Measurements from ENCODE around the gene CLDN6.

CLDN6 gene

GRCh38 chr16:3009568-3010390 lies 8.2 kb downstream of the CLDN6 start:
- H3K9me3 ChIP-seq (ENCODE audit: insufficient read depth, low read depth, low read length) = no peaks in the 10 kb centered on the region
- H3K79me1 ChIP-seq (ENCODE audit: low read length) = peaks cover 45% of the 10 kb centered on the region
- H3K23ac ChIP-seq (ENCODE audit: low read length) = no peak overlapping the region
- no CpG with 5 or more reads among the region's 21 CpGs for WGBS (ENCODE audit: extremely low coverage, insufficient coverage, insufficient read length)
- H2BK5ac ChIP-seq (ENCODE audit: low read depth, low read length, poor library complexity) = peak overlapping the region; percentile 98
- H2BK120ac ChIP-seq (ENCODE audit: insufficient read depth, low read length, poor library complexity) = peak overlapping the region; percentile 87
- no peaks in the 10 kb centered on the region for H3K27me3 ChIP-seq (ENCODE audit: insufficient read depth, low read length)
- peak overlapping the region; percentile 94 for H3K14ac ChIP-seq (ENCODE audit: low read length)
- no peak overlapping the region for H4K12ac ChIP-seq (ENCODE audit: low read depth, low read length)
- H3K4ac ChIP-seq (ENCODE audit: low read depth, low read length) = peak overlapping the region; percentile 41
- H3K18ac ChIP-seq (ENCODE audit: low read length) = peak overlapping the region; percentile 73
- H3K27ac ChIP-seq (ENCODE audit: low read depth, low read length) = peak overlapping the region; percentile 100
- H3K4me1 ChIP-seq (ENCODE audit: control insufficient read depth in 1 of 2, insufficient read depth in 2 of 2, low read length in 2 of 2) = peaks cover 54 to 73% of the 10 kb centered on the region in 2 experiments
- H4K8ac ChIP-seq (ENCODE audit: low read depth, low read length) = peak overlapping the region; percentile 90
- peaks cover 7% of the 10 kb centered on the region in 2 experiments for H3K36me3 ChIP-seq (ENCODE audit: control insufficient read depth in 1 of 2, insufficient read depth in 2 of 2, low read length in 2 of 2)
- H2AFZ ChIP-seq (ENCODE audit: insufficient read depth, low read length, poor library complexity) = no peak overlapping the region
- peak; percentile 96 to 98 for DNase-seq
- peaks cover 9% of the 10 kb centered on the region for H3K79me2 ChIP-seq (ENCODE audit: control insufficient read depth, insufficient read depth, low read length, poor library complexity)
- peak overlapping the region; percentile 67 for H3K4me2 ChIP-seq (ENCODE audit: low read length)
- peak overlapping the region; percentile 98 for H4K91ac ChIP-seq (ENCODE audit: low read depth, low read length)
- no peak overlapping the region for H3K9ac ChIP-seq (ENCODE audit: low read length)
- H2AK5ac ChIP-seq (ENCODE audit: low read length) = peak overlapping the region; percentile 49
- H3K4me3 ChIP-seq (ENCODE audit: low read depth, low read length) = no peak overlapping the region
- peak overlapping the region; percentile 80 for H2BK12ac ChIP-seq (ENCODE audit: low read length)

- Histone ChIP-seq H3K4me3 (ENCODE audit: low read depth, low read length) (no peak overlapping the region), H4K91ac (ENCODE audit: low read depth, low read length) (peak overlapping the region; percentile 98), H3K36me3 (ENCODE audit: control insufficient read depth in 1 of 2, insufficient read depth in 2 of 2, low read length in 2 of 2) (no peaks in the 10 kb centered on the region), H3K79me1 (ENCODE audit: low read length) (peaks cover 45% of the 10 kb centered on the region), H4K12ac (ENCODE audit: low read depth, low read length) (peak overlapping the region; percentile 54), H4K8ac (ENCODE audit: low read depth, low read length) (peak overlapping the region; percentile 72), H3K4me2 (ENCODE audit: low read length) (peak overlapping the region; percentile 45), H2BK120ac (ENCODE audit: insufficient read depth, low read length, poor library complexity) (peak overlapping the region; percentile 87), H3K14ac (ENCODE audit: low read length) (peak overlapping the region; percentile 78), H2AK5ac (ENCODE audit: low read length) (peak overlapping the region; percentile 89), H3K27me3 (ENCODE audit: insufficient read depth, low read length) (no peaks in the 10 kb centered on the region), H3K4ac (ENCODE audit: low read depth, low read length) (peak overlapping the region; percentile 35), H3K9me3 (ENCODE audit: insufficient read depth, low read depth, low read length) (no peaks in the 10 kb centered on the region), H3K9ac (ENCODE audit: low read length) (no peak overlapping the region), H2BK5ac (ENCODE audit: low read depth, low read length, poor library complexity) (peak overlapping the region; percentile 98), H3K23ac (ENCODE audit: low read length) (no peak overlapping the region), H2BK12ac (ENCODE audit: low read length) (peak overlapping the region; percentile 85), H3K18ac (ENCODE audit: low read length) (peak overlapping the region; percentile 89), H3K27ac (ENCODE audit: low read depth, low read length) (peak overlapping the region; percentile 100), H2AFZ (ENCODE audit: insufficient read depth, low read length, poor library complexity) (peak overlapping the region; percentile 10), H3K79me2 (ENCODE audit: control insufficient read depth, insufficient read depth, low read length, poor library complexity) (peaks cover 9% of the 10 kb centered on the region), H3K4me1 (ENCODE audit: control insufficient read depth in 1 of 2, insufficient read depth in 2 of 2, low read length in 2 of 2) (peaks cover 46 to 65% of the 10 kb centered on the region in 2 experiments)
- DNase-seq = no peak
- WGBS (ENCODE audit: extremely low coverage, insufficient coverage, insufficient read length) = no CpG with 5 or more reads among the region's 4 CpGs
These were observed 9.3 kb downstream of the CLDN6 start for GRCh38 chr16:3008690-3009037.

- H3K27ac ChIP-seq (ENCODE audit: low read depth, low read length) = peak overlapping the region; percentile 100
- H3K9me3 ChIP-seq (ENCODE audit: insufficient read depth, low read depth, low read length) = no peaks in the 10 kb centered on the region
- peak overlapping the region; percentile 78 for H3K14ac ChIP-seq (ENCODE audit: low read length)
- H2BK12ac ChIP-seq (ENCODE audit: low read length) = peak overlapping the region; percentile 85
- H3K18ac ChIP-seq (ENCODE audit: low read length) = peak overlapping the region; percentile 89
- H3K4me3 ChIP-seq (ENCODE audit: low read depth, low read length) = no peak overlapping the region
- H2BK120ac ChIP-seq (ENCODE audit: insufficient read depth, low read length, poor library complexity) = peak overlapping the region; percentile 87
- DNase-seq = no peak
- peak overlapping the region; percentile 45 for H3K4me2 ChIP-seq (ENCODE audit: low read length)
- peak overlapping the region; percentile 89 for H2AK5ac ChIP-seq (ENCODE audit: low read length)
- peaks cover 45% of the 10 kb centered on the region for H3K79me1 ChIP-seq (ENCODE audit: low read length)
- H4K8ac ChIP-seq (ENCODE audit: low read depth, low read length) = peak overlapping the region; percentile 72
- H2AFZ ChIP-seq (ENCODE audit: insufficient read depth, low read length, poor library complexity) = peak overlapping the region; percentile 50
- H4K91ac ChIP-seq (ENCODE audit: low read depth, low read length) = peak overlapping the region; percentile 98
- WGBS (ENCODE audit: extremely low coverage, insufficient coverage, insufficient read length) = no CpG with 5 or more reads among the region's 17 CpGs
- peaks cover 40 to 59% of the 10 kb centered on the region in 2 experiments for H3K4me1 ChIP-seq (ENCODE audit: control insufficient read depth in 1 of 2, insufficient read depth in 2 of 2, low read length in 2 of 2)
- peaks cover 9% of the 10 kb centered on the region for H3K79me2 ChIP-seq (ENCODE audit: control insufficient read depth, insufficient read depth, low read length, poor library complexity)
- no peaks in the 10 kb centered on the region for H3K27me3 ChIP-seq (ENCODE audit: insufficient read depth, low read length)
- no peaks in the 10 kb centered on the region for H3K36me3 ChIP-seq (ENCODE audit: control insufficient read depth in 1 of 2, insufficient read depth in 2 of 2, low read length in 2 of 2)
- no peak overlapping the region for H3K9ac ChIP-seq (ENCODE audit: low read length)
- peak overlapping the region; percentile 35 for H3K4ac ChIP-seq (ENCODE audit: low read depth, low read length)
- H4K12ac ChIP-seq (ENCODE audit: low read depth, low read length) = peak overlapping the region; percentile 38
- peak overlapping the region; percentile 98 for H2BK5ac ChIP-seq (ENCODE audit: low read depth, low read length, poor library complexity)
- no peak overlapping the region for H3K23ac ChIP-seq (ENCODE audit: low read length)
These were observed 9.9 kb downstream of the CLDN6 start for GRCh38 chr16:3007957-3008689.

- H4K8ac ChIP-seq (ENCODE audit: low read depth, low read length) = peak overlapping the region; percentile 72
- no CpG with 5 or more reads among the region's 13 CpGs for WGBS (ENCODE audit: extremely low coverage, insufficient coverage, insufficient read length)
- DNase-seq = no peak
- H3K79me2 ChIP-seq (ENCODE audit: control insufficient read depth, insufficient read depth, low read length, poor library complexity) = peaks cover 9% of the 10 kb centered on the region
- H4K91ac ChIP-seq (ENCODE audit: low read depth, low read length) = peak overlapping the region; percentile 98
- H3K27me3 ChIP-seq (ENCODE audit: insufficient read depth, low read length) = no peaks in the 10 kb centered on the region
- H3K4me2 ChIP-seq (ENCODE audit: low read length) = peak overlapping the region; percentile 45
- H3K9ac ChIP-seq (ENCODE audit: low read length) = no peak overlapping the region
- H2BK12ac ChIP-seq (ENCODE audit: low read length) = peak overlapping the region; percentile 85
- H3K9me3 ChIP-seq (ENCODE audit: insufficient read depth, low read depth, low read length) = no peaks in the 10 kb centered on the region
- peak overlapping the region; percentile 55 for H3K4ac ChIP-seq (ENCODE audit: low read depth, low read length)
- H2AFZ ChIP-seq (ENCODE audit: insufficient read depth, low read length, poor library complexity) = peak overlapping the region; percentile 50
- H3K4me3 ChIP-seq (ENCODE audit: low read depth, low read length) = no peak overlapping the region
- peaks cover 42% of the 10 kb centered on the region for H3K79me1 ChIP-seq (ENCODE audit: low read length)
- peaks cover 33 to 51% of the 10 kb centered on the region in 2 experiments for H3K4me1 ChIP-seq (ENCODE audit: control insufficient read depth in 1 of 2, insufficient read depth in 2 of 2, low read length in 2 of 2)
- H3K23ac ChIP-seq (ENCODE audit: low read length) = no peak overlapping the region
- H3K27ac ChIP-seq (ENCODE audit: low read depth, low read length) = peak overlapping the region; percentile 100
- peak overlapping the region; percentile 89 for H3K18ac ChIP-seq (ENCODE audit: low read length)
- H3K14ac ChIP-seq (ENCODE audit: low read length) = peak overlapping the region; percentile 78
- H2AK5ac ChIP-seq (ENCODE audit: low read length) = peak overlapping the region; percentile 89
- no peaks in the 10 kb centered on the region for H3K36me3 ChIP-seq (ENCODE audit: control insufficient read depth in 1 of 2, insufficient read depth in 2 of 2, low read length in 2 of 2)
- H4K12ac ChIP-seq (ENCODE audit: low read depth, low read length) = peak overlapping the region; percentile 38
- H2BK5ac ChIP-seq (ENCODE audit: low read depth, low read length, poor library complexity) = peak overlapping the region; percentile 98
- peak overlapping the region; percentile 87 for H2BK120ac ChIP-seq (ENCODE audit: insufficient read depth, low read length, poor library complexity)
These were observed 10.7 kb downstream of the CLDN6 start for GRCh38 chr16:3007059-3007956.
